ENCODE measurements around the gene ZNF687. TPM values are rescaled to one million over a fixed set of nuclear protein-coding genes. Genes with fewer than 3 reads are reported as not detected.

The ZNF687 gene
- total RNA-seq, 2 donors from 2014 or later: 43.0 to 49.8 TPM

DNA sequence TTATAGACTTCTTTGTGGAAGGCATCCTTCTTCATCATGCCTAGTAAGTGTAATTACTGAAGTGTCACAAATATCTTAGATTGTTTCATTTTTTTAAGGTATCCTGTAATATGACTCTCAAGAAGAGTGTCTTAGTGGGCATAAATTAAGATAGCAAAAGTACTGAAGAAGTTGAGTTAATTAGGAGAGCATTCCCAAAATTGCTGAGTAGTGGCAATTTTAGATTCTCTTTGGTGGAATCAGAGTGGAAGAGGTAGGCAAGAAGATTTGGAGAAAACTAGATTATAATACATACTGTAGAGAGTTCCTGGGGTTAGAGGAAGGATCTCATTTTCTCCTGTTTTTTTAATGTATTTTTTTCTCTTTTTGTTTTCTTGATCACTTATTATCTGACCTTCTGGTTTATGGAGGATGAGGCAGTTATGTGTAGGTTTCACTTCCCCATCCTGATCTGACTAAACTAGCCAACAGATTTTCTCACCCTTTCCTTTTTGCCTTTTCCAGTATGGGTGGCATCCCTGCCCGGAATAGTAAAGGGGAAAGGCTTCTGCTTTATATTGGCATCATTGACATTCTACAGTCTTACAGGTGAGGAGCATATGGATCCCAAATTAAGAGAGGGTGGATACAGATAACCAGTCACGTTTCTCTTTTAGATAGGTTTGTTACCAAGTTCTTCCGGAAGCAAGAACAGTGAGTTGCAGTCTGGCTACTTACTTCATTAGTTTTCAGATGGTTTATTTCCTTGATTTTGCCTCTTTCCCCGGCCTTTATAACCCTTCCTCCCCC, 44.2 kb upstream of the ZNF687 start:
- TF ChIP-seq, protein P1, sequence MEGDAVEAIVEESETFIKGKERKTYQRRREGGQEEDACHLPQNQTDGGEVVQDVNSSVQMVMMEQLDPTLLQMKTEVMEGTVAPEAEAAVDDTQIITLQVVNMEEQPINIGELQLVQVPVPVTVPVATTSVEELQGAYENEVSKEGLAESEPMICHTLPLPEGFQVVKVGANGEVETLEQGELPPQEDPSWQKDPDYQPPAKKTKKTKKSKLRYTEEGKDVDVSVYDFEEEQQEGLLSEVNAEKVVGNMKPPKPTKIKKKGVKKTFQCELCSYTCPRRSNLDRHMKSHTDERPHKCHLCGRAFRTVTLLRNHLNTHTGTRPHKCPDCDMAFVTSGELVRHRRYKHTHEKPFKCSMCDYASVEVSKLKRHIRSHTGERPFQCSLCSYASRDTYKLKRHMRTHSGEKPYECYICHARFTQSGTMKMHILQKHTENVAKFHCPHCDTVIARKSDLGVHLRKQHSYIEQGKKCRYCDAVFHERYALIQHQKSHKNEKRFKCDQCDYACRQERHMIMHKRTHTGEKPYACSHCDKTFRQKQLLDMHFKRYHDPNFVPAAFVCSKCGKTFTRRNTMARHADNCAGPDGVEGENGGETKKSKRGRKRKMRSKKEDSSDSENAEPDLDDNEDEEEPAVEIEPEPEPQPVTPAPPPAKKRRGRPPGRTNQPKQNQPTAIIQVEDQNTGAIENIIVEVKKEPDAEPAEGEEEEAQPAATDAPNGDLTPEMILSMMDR (conservative IDR thresholded peaks at IDR 0.05): no peak
- Mint-ChIP-seq H3K4me1 (no peaks in the 10 kb centered on the region), H3K9me3 (no peaks in the 10 kb centered on the region), H3K4me3 (no peak overlapping the region), H3K27ac (no peak overlapping the region), H3K36me3 (ENCODE audit: low read depth) (peaks cover 90% of the 10 kb centered on the region), H3K27me3 (ENCODE audit: insufficient read depth) (no peaks in the 10 kb centered on the region)
- no peak overlapping the region for H3K27ac ChIP-seq (ENCODE audit: low read depth, low read length)
- no peaks in the 10 kb centered on the region for H3K4me1 ChIP-seq (ENCODE audit: control insufficient read depth, insufficient read depth, low read length)
- no peak overlapping the region for H3K9ac ChIP-seq (ENCODE audit: extremely low read depth, low read length, poor library complexity, severe bottlenecking)
- peaks cover 90% of the 10 kb centered on the region for H3K36me3 ChIP-seq (ENCODE audit: control insufficient read depth, insufficient read depth, low read length)
- no peaks in the 10 kb centered on the region for H3K27me3 ChIP-seq (ENCODE audit: control insufficient read depth, insufficient read depth, low read length, poor library complexity, severe bottlenecking)
- 95 to 96% methylated on average over 4 of the region's 4 CpGs for WGBS, 2 experiments (ENCODE audit: insufficient coverage in 1 of 2, insufficient read length in 1 of 2)
- no peak overlapping the region for H3K4me3 ChIP-seq (ENCODE audit: low read length)
- H3K9me3 ChIP-seq (ENCODE audit: control insufficient read depth, low read length): no peaks in the 10 kb centered on the region
- DNase-seq: no peak

DNA sequence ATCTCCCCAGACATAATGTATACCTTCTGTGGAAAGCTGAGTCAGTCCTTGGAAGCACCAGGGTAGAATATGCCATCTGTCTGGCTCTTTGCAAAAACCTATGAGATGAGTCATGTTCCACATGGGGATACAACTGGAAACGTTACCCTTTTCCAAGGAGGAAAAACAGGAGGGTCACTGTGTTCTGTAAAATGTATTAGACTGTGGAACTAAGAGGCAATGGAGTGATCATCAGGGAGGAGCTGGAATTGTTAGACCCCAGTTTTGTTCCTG, 43.7 kb upstream of the ZNF687 start:
- Histone ChIP-seq H3K27ac (ENCODE audit: low read depth, low read length) (no peak overlapping the region), H3K36me3 (ENCODE audit: control insufficient read depth, insufficient read depth, low read length) (peaks cover 94% of the 10 kb centered on the region), H3K4me1 (ENCODE audit: control insufficient read depth, insufficient read depth, low read length) (no peaks in the 10 kb centered on the region), H3K27me3 (ENCODE audit: control insufficient read depth, insufficient read depth, low read length, poor library complexity, severe bottlenecking) (no peaks in the 10 kb centered on the region), H3K9ac (ENCODE audit: extremely low read depth, low read length, poor library complexity, severe bottlenecking) (no peak overlapping the region), H3K9me3 (ENCODE audit: control insufficient read depth, low read length) (no peaks in the 10 kb centered on the region), H3K4me3 (ENCODE audit: low read length) (no peak overlapping the region)
- H3K27ac Mint-ChIP-seq: no peak overlapping the region
- H3K9me3 Mint-ChIP-seq: no peaks in the 10 kb centered on the region
- H3K36me3 Mint-ChIP-seq (ENCODE audit: low read depth): peaks cover 92% of the 10 kb centered on the region
- DNase-seq: no peak
- no peak overlapping the region for H3K4me3 Mint-ChIP-seq
- no peaks in the 10 kb centered on the region for H3K27me3 Mint-ChIP-seq (ENCODE audit: insufficient read depth)
- 91% methylated on average over 1 of the region's 1 CpG for WGBS, 2 experiments (ENCODE audit: insufficient coverage in 1 of 2, insufficient read length in 1 of 2)
- TF ChIP-seq, protein P1 (conservative IDR thresholded peaks at IDR 0.05): no peak
- H3K4me1 Mint-ChIP-seq: no peaks in the 10 kb centered on the region

- Histone ChIP-seq H3K9me3 (ENCODE audit: control insufficient read depth, low read length) (no peaks in the 10 kb centered on the region), H3K4me1 (ENCODE audit: control insufficient read depth, insufficient read depth, low read length) (no peaks in the 10 kb centered on the region), H3K27me3 (ENCODE audit: control insufficient read depth, insufficient read depth, low read length, poor library complexity, severe bottlenecking) (no peaks in the 10 kb centered on the region), H3K9ac (ENCODE audit: extremely low read depth, low read length, poor library complexity, severe bottlenecking) (no peak overlapping the region), H3K27ac (ENCODE audit: low read depth, low read length) (no peak overlapping the region), H3K4me3 (ENCODE audit: low read length) (no peak overlapping the region), H3K36me3 (ENCODE audit: control insufficient read depth, insufficient read depth, low read length) (peaks cover 92% of the 10 kb centered on the region)
- 92 to 98% methylated on average over 2 of the region's 2 CpGs for WGBS, 2 experiments (ENCODE audit: insufficient coverage in 1 of 2, insufficient read length in 1 of 2)
- Mint-ChIP-seq H3K9me3 (no peaks in the 10 kb centered on the region), H3K27ac (no peak overlapping the region), H3K4me3 (no peak overlapping the region), H3K27me3 (ENCODE audit: insufficient read depth) (no peaks in the 10 kb centered on the region), H3K4me1 (no peaks in the 10 kb centered on the region), H3K36me3 (ENCODE audit: low read depth) (peaks cover 94% of the 10 kb centered on the region)
- no peak for DNase-seq
- TF ChIP-seq, protein P1 (conservative IDR thresholded peaks at IDR 0.05): no peak
These were observed 39.7 kb upstream of the ZNF687 start for GRCh38 chr1:151242442-151242841.

Data from endodermal cell (in vitro differentiated cells).